GM12878 (cell line): ENCODE results near the gene FAM110C. TPM values are rescaled to one million over a fixed set of nuclear protein-coding genes. Genes with fewer than 3 reads are reported as not detected.

Source experiments
- ATAC-seq: fragments of 200-7000 bp; cut with Tn5 transposase; 3 replicates; pipeline ENCODE4 v1.9.1; 2020; ENCODE audit warnings: mild to moderate bottlenecking, moderate library complexity
- BruUV-seq: library from RNA; stranded (reverse); fragments of 400-500 nt; replicated peaks from 2 replicates; lab custom pipeline; 2021; lab: Mats Ljungman, UMichigan
- CTCF ChIA-PET: fragments of 300-600 bp; sonication (Branson Sonifier 250); formaldehyde crosslinking; extraction: SDS; loops from one replicate; lab custom pipeline; 2021; ENCODE audit warnings: inconsistent platforms; lab: Yijun Ruan, JAX
- POLR2A ChIA-PET: fragments of 350-600 bp; formaldehyde crosslinking; extraction: SDS; loops from one replicate; lab custom pipeline; 2021; ENCODE audit warnings: inconsistent platforms; lab: Charles Lee
- RAD21 ChIA-PET: fragments of 300-600 bp; sonication (Branson Sonifier 250); formaldehyde crosslinking; loops from one replicate; lab custom pipeline; 2023; ENCODE audit warnings: antibody characterized with exemption; ENCODE audit not compliant: unreplicated experiment; lab: Charles Lee
- SMC1A ChIA-PET: fragments of 300-600 bp; sonication (Branson Sonifier 250); formaldehyde crosslinking; loops from one replicate; lab custom pipeline; 2023; ENCODE audit not compliant: unreplicated experiment, uncharacterized antibody; lab: Charles Lee
- DNase-seq: peaks from one replicate; pipeline ENCODE4 v3.0.0-alpha.2; 2011; ENCODE audit warnings: low read depth, low spot score
- FAIRE-seq: peaks from 3 replicates; lab custom pipeline; 2011; peaks lifted over from hg19 to GRCh38; lab: Jason Lieb, UNC
- H2AFZ ChIP-seq: 2 replicates; pipeline ENCODE4 v1.6.0; 2011; ENCODE audit warnings: low read depth, low read length, control low read depth; ENCODE audit not compliant: control insufficient read depth
- H3K27ac ChIP-seq: 2 replicates; pipeline ENCODE4 v1.5.1; 2011; ENCODE audit warnings: control low read depth; ENCODE audit not compliant: control insufficient read depth, insufficient read depth
- H3K27me3 ChIP-seq, 2 experiments: replicated peaks in 1 of 2; 2 replicates each; pipeline versions ENCODE4 v1.6.0 to v1.6.1; 2011; ENCODE audit warnings: low read length in 1 of 2; ENCODE audit not compliant: control insufficient read depth in 2 of 2, insufficient read depth in 2 of 2
- H3K36me3 ChIP-seq, 2 experiments: 2 replicates each; pipeline ENCODE4 v1.5.1; 2011; ENCODE audit warnings: low read length in 1 of 2; ENCODE audit not compliant: control insufficient read depth in 2 of 2, insufficient read depth in 2 of 2
- H3K4me1 ChIP-seq: 2 replicates; pipeline ENCODE4 v1.6.1; 2011; ENCODE audit warnings: mild to moderate bottlenecking, low read length, moderate library complexity, mixed read lengths; ENCODE audit not compliant: control insufficient read depth, insufficient read depth
- H3K4me2 ChIP-seq: 2 replicates; pipeline ENCODE4 v1.6.0; 2011; ENCODE audit warnings: control low read depth; ENCODE audit not compliant: control insufficient read depth, insufficient read depth
- H3K4me3 ChIP-seq: fragments of 200-600 bp; sonication (generic); 2 replicates; pipeline ENCODE4 v1.5.1; 2016
- H3K79me2 ChIP-seq: 2 replicates; pipeline ENCODE4 v1.6.0; 2011; ENCODE audit warnings: low read length; ENCODE audit not compliant: control insufficient read depth, insufficient read depth
- H3K9ac ChIP-seq: 2 replicates; pipeline ENCODE4 v1.8.0; 2011; ENCODE audit warnings: low read length, control low read depth, mixed read lengths; ENCODE audit not compliant: control insufficient read depth, insufficient read depth
- H3K9me3 ChIP-seq: replicated peaks from 3 replicates; pipeline ENCODE4 v1.5.1; 2011; ENCODE audit warnings: mild to moderate bottlenecking, low read length; ENCODE audit not compliant: control insufficient read depth, insufficient read depth
- H4K20me1 ChIP-seq: 2 replicates; pipeline ENCODE4 v1.6.0; 2011; ENCODE audit not compliant: control insufficient read depth, insufficient read depth
- BMI1 ChIP-seq: fragments of 450-650 bp; IDR thresholded peaks from 2 replicates; pipeline ENCODE4 v1.6.1; 2016; ENCODE audit warnings: mild to moderate bottlenecking, moderate library complexity, borderline replicate concordance
- CUX1 ChIP-seq: IDR thresholded peaks from 2 replicates; pipeline ENCODE4 v1.6.1; 2012; ENCODE audit warnings: improper control_type of control experiment, low read depth, low read length; ENCODE audit not compliant: insufficient replicate concordance
- DPF2 ChIP-seq: fragments of 450-650 bp; IDR thresholded peaks from 2 replicates; pipeline ENCODE4 v1.6.1; 2017; ENCODE audit warnings: mild to moderate bottlenecking
- E2F4 ChIP-seq: IDR thresholded peaks from 2 replicates; pipeline ENCODE4 v1.6.1; 2012; ENCODE audit warnings: low read depth, low read length, improper control_type of control experiment
- ESRRA ChIP-seq: IDR thresholded peaks from 2 replicates; pipeline ENCODE4 v1.6.1; 2012; ENCODE audit warnings: mild to moderate bottlenecking, low read length, improper control_type of control experiment
- KDM1A ChIP-seq: fragments of 200-600 bp; sonication (generic); IDR thresholded peaks from 2 replicates; pipeline ENCODE4 v1.6.1; 2016; ENCODE audit warnings: borderline replicate concordance
- NR2C1 ChIP-seq: fragments of 450-650 bp; IDR thresholded peaks from 2 replicates; pipeline ENCODE4 v1.6.1; 2017; ENCODE audit warnings: antibody characterized with exemption, mild to moderate bottlenecking, moderate library complexity
- POLR2A ChIP-seq: IDR thresholded peaks from 2 replicates; pipeline ENCODE4 v1.6.1; 2011; ENCODE audit warnings: low read depth, mild to moderate bottlenecking, low read length
- SPI1 ChIP-seq: IDR thresholded peaks from 2 replicates; pipeline ENCODE4 v1.6.1; 2011; ENCODE audit warnings: low read depth, mild to moderate bottlenecking, low read length, moderate library complexity, borderline replicate concordance; ENCODE audit not compliant: insufficient read depth
- SREBF2 ChIP-seq: IDR thresholded peaks from 2 replicates; pipeline ENCODE4 v1.6.1; 2012; ENCODE audit warnings: mild to moderate bottlenecking, low read length
- USF1 ChIP-seq: IDR thresholded peaks from 2 replicates; pipeline ENCODE4 v1.6.1; 2011; ENCODE audit warnings: borderline replicate concordance, low read depth, mild to moderate bottlenecking, moderate library complexity, mixed read lengths, low read length; ENCODE audit not compliant: insufficient read depth; ENCODE audit errors: extremely low read length
- ZBTB40 ChIP-seq: fragments of 450-650 bp; IDR thresholded peaks from 2 replicates; pipeline ENCODE4 v1.6.1; 2016; ENCODE audit warnings: mild to moderate bottlenecking, moderate library complexity, borderline replicate concordance
- ZNF207 ChIP-seq: fragments of 450-650 bp; IDR thresholded peaks from 2 replicates; pipeline ENCODE4 v1.6.1; 2014; ENCODE audit warnings: antibody characterized with exemption, mild to moderate bottlenecking, borderline replicate concordance
- WGBS: methylation state at CpG from one replicate; pipeline ENCODE4 v1.1.6; 2016; ENCODE audit warnings: low lambda C conversion rate; ENCODE audit not compliant: insufficient replicate concordance, insufficient coverage; ENCODE audit errors: missing lambda C conversion rate; 5-methylcytosine and 5-hydroxymethylcytosine counted together
- in situ Hi-C: fragments of 300-500 bp; cut with MboI; formaldehyde crosslinking; loops from 9 replicates; pipeline ENCODE4 v1.14.3; 2018; ENCODE audit warnings: mixed read lengths
- intact Hi-C: fragments of 100-400 bp; cut with micrococcal nuclease; formaldehyde crosslinking; loops from one replicate; pipeline ENCODE4 v1.14.2; 2022; ENCODE audit not compliant: unreplicated experiment
- polyA plus RNA-seq, 11 experiments: library from polyadenylated mRNA; depleted of rRNA in 4 of 11; unstranded in 6 of 11; stranded (reverse) in 5 of 11; fragments of >200 nt; fragmentation: Nextera tagmentation in 4 of 11; fragmentation: Illumina TruSeq in 1 of 11; extraction: Ambion mirVana in 4 of 11; extraction: Trizol in 1 of 11; gene quantifications; 1 replicate in 1 of 11; 2 replicates in 10 of 11; pipeline versions ENCODE4 v1.2.1 to v1.2.3, GENCODE V29; 2011 to 2016; ENCODE audit warnings: inconsistent platforms in 2 of 11, missing spikeins in 2 of 11, low read depth in 1 of 11
- total RNA-seq, 4 experiments: library from RNA; depleted of rRNA in 3 of 4; stranded (reverse); fragments of >200 nt in 3 of 4; fragmentation: Illumina TruSeq in 1 of 4; extraction: Trizol in 1 of 4; gene quantifications; 2 replicates each; pipeline versions ENCODE4 v1.2.1 to v1.2.3, GENCODE V29; 2013 to 2021

The FAM110C gene
- total and polyA plus RNA-seq, 10 of the 15 experiments (the other 5 are each of a cell fraction or from before 2014, with no cell fraction given), result not detected

- WGBS, result 95% methylated on average over 1 of the region's 1 CpG
- Histone ChIP-seq H3K79me2 (no peaks in the 10 kb centered on the region), H3K9me3 (no peaks in the 10 kb centered on the region), H3K27ac (no peak overlapping the region), H3K4me3 (no peak overlapping the region), H2AFZ (no peak overlapping the region), H3K4me1 (no peaks in the 10 kb centered on the region), H3K27me3 (no peaks in the 10 kb centered on the region; a peak in 1 of 4 replicates), H3K9ac (no peak overlapping the region), H4K20me1 (no peaks in the 10 kb centered on the region), H3K36me3 (no peaks in the 10 kb centered on the region), H3K4me2 (no peak overlapping the region)
- in situ Hi-C loops, result no loop called here
- POLR2A ChIA-PET, result no interaction called here
- ATAC-seq (no peak), FAIRE-seq (no peak), DNase-seq (no peak)
- intact Hi-C loops, result no loop called here
- CTCF ChIA-PET, result interaction anchor here (0.7 to 0.8 kb wide), 2 partner anchors 8 to 240 kb away, joined by 3 to 4 read pairs; no protein-coding TSS in a partner anchor
- RAD21 ChIA-PET, result no interaction called here
- SMC1A ChIA-PET, result no interaction called here
- no TSS peak for BruUV-seq
- TF ChIP-seq USF1 (no peak), BMI1 (no peak), CUX1 (no peak), SPI1 (no peak), KDM1A (no peak), ESRRA (no peak), DPF2 (no peak), ZNF207 (no peak), NR2C1 (no peak), ZBTB40 (no peak), SREBF2 (no peak), POLR2A (no peak), E2F4 (no peak)
Measured at GRCh38 chr2:23283-23682, 23.0 kb downstream of the FAM110C start.
